Ectodermal cell (in vitro differentiated cells): ENCODE results near the gene DNM2.
"Not testable (repeated sequence)": the region's sequence is repeated elsewhere in the genome, so short reads cannot be mapped to it uniquely, and the experiment has no call there.

Source experiments
- H3K27ac ChIP-seq: 2 replicates; pipeline ENCODE4 v1.7.0; 2013; ENCODE audit warnings: mild to moderate bottlenecking, low read depth, low read length; ENCODE audit not compliant: insufficient read depth, poor library complexity, severe bottlenecking
- H3K27me3 ChIP-seq: 2 replicates; pipeline ENCODE4 v1.7.0; 2013; ENCODE audit warnings: mild to moderate bottlenecking, low read length; ENCODE audit not compliant: insufficient read depth, control insufficient read depth, poor library complexity, severe bottlenecking
- H3K36me3 ChIP-seq: one replicate; pipeline ENCODE4 v1.7.0; 2013; ENCODE audit warnings: low read length; ENCODE audit not compliant: control insufficient read depth, insufficient read depth
- H3K4me1 ChIP-seq: one replicate; pipeline ENCODE4 v1.7.0; 2013; ENCODE audit warnings: low read length; ENCODE audit not compliant: control insufficient read depth, insufficient read depth
- H3K4me3 ChIP-seq: 2 replicates; pipeline ENCODE4 v1.7.0; 2013; ENCODE audit warnings: low read depth, low read length, control low read depth; ENCODE audit not compliant: insufficient read depth
- H3K9me3 ChIP-seq: 2 replicates; pipeline ENCODE4 v1.7.0; 2013; ENCODE audit warnings: mild to moderate bottlenecking, low read length, moderate library complexity; ENCODE audit not compliant: control insufficient read depth
- WGBS, 2 experiments: methylation state at CpG; one replicate each; pipeline ENCODE4 v1.1.7; 2013; ENCODE audit warnings: missing lambda C conversion rate in 2 of 2; 5-methylcytosine and 5-hydroxymethylcytosine counted together

Gene DNM2

DNA sequence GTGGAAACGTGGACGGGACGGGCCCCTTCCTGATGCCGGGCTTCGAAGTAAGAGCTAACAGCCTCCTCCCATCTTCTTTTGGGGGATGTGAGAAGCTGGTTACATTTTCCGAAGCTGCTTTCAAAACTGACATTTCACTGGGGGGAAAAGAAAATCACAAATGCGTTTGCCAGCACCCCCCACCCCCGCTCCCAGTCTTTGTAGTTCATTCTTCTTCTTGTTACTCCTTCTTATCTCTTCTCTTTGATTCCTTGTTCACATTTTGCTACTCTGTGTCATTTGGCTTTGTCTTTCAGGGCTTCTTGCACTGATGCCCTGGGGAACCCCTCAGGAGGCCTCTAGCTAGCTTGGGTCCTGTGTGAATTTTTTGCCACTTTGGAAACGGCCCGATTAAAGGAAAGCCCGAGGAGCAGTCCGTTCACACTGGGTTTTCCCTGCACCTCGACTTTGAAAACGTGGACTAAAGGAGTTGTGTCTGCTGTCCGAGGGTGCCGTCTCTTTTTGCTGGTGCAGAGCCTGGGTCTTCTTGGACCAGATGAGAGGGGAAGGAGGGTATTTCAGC lies 154.7 kb downstream of the DNM2 start:
- no peaks in the 10 kb centered on the region for H3K9me3 ChIP-seq
- H3K4me1 ChIP-seq, result peaks cover 7% of the 10 kb centered on the region
- H3K4me3 ChIP-seq, result peak overlapping the region; percentile 77
- no peaks in the 10 kb centered on the region for H3K27me3 ChIP-seq
- WGBS, 2 experiments, result 20 to 22% methylated on average over 16 of the region's 16 CpGs
- H3K27ac ChIP-seq, result no peak overlapping the region
- no peaks in the 10 kb centered on the region for H3K36me3 ChIP-seq

DNA sequence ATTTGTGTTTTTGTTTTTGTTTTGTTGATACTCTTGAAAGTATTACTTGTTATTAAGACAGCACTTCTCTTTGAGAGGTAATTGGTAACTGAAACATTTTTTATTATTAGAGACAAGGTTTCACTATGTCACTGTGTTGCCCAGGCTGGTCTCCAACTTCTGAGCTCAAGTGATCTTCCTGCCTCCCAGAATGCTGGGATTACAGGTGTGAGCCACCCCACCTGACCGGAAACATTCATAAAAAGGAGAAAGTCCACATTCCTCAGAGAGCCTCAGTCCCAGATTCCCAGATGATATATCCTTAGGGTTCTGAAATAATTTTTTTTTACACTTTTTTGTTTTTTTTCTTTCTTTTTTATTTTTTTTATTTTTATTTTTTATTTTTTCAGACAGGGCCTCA lies 156.1 kb downstream of the DNM2 start:
- Histone ChIP-seq H3K27ac (no peak overlapping the region), H3K4me1 (peaks cover 7% of the 10 kb centered on the region), H3K9me3 (no peaks in the 10 kb centered on the region), H3K36me3 (no peaks in the 10 kb centered on the region), H3K27me3 (no peaks in the 10 kb centered on the region), H3K4me3 (no peak overlapping the region)
- 95 to 97% methylated on average over 1 of the region's 1 CpG for WGBS, 2 experiments

DNA sequence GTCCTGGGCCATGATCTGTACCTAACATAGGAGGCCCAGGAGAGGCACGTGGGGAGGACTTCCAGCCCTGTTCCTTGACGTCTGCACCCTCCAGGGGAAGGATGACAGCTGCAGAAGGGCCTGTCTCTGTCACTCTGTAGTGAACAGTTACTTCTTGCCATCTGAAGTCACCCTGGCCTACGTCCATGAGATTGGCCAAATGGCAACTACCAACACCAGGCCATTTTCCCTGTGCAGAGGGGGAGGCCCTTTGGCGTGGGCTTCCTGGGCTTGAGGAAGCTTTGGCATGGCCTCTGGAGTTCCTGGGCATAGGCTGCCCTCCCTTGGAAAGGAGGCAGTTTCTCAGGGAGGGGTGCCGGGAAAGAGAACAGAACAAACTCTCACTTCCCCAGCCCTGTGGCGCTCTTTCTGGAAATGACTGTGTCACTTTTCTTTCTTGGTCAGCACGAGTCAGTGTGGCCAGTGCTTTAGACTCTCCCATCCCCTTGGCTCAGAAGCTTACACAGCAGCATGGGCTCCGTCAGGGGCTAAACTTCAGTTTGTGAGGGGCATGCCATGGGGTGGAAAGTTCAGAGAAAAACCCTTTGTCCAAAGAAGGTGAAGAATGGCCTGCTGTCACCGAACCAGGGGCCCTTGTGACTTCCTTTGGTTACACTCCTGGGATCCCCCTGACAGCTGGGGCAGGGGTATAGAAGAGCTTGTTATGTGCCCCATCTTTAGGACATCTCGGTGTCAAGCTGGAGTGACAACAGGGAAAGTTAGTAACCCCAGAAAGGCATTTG lies 158.8 kb downstream of the DNM2 start:
- WGBS, 2 experiments, result 88 to 94% methylated on average over 10 of the region's 10 CpGs
- Histone ChIP-seq H3K9me3 (no peaks in the 10 kb centered on the region), H3K4me1 (peaks cover 29% of the 10 kb centered on the region), H3K27ac (no peak overlapping the region), H3K27me3 (no peaks in the 10 kb centered on the region), H3K36me3 (no peaks in the 10 kb centered on the region), H3K4me3 (no peak overlapping the region)

DNA sequence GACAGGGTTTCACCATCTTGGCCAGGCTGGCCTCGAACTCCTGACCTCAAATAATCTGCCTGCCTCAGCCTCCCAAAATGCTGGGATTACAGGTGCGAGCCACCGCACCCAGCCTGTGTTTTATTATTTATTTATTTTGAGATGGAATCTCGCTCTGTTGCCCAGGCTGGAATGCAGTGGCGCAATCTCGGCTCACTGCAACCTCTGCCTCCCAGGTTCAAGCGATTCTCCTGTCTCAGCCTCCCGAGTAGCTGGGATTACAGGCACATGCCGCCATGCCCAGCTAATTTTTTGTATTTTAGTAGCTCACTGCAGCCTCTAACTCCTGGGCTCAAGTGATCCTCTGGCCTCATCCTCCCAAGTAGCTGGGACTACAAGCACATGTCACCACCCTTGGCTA lies 159.7 kb downstream of the DNM2 start:
- WGBS, 2 experiments, result 92 to 95% methylated on average over 9 of the region's 9 CpGs
- H3K9me3 ChIP-seq, H3K36me3 ChIP-seq, H3K27me3 ChIP-seq, H3K4me3 ChIP-seq, H3K27ac ChIP-seq: not testable (repeated sequence)
- H3K4me1 ChIP-seq, result peaks cover 38% of the 10 kb centered on the region

DNA sequence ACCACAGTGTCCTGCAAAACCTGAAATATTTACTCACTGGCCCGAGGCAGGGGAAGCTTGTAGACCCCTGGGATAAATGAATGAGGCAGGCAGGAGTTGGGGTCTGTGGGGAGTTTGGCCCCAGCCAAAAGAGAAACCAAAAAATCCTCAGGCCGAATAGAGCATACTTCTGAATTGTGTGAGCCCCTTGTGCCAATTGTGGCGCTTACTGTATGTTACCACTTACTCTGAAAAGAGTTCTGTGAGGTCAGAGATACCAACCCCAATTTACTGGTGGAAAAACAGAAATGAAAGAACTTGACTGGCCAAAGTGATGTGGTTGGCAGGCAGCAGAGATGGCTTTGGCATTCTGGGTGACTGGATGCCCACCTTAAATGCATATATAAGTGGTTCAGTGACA lies 160.4 kb downstream of the DNM2 start:
- peaks cover 33% of the 10 kb centered on the region for H3K4me1 ChIP-seq
- 93 to 96% methylated on average over 3 of the region's 3 CpGs for WGBS, 2 experiments
- no peak overlapping the region for H3K4me3 ChIP-seq
- H3K36me3 ChIP-seq, result no peaks in the 10 kb centered on the region
- peak overlapping the region; percentile 36 for H3K27ac ChIP-seq
- H3K9me3 ChIP-seq, result no peaks in the 10 kb centered on the region
- no peaks in the 10 kb centered on the region for H3K27me3 ChIP-seq
